Choroid plexus epithelial cell (primary cell): ENCODE data around the gene FKBP1B.

Experiments
- DNase-seq: peaks from one replicate; pipeline ENCODE4 v3.0.0-alpha.2; 2010; ENCODE audit warnings: low read depth
- H3K4me3 ChIP-seq: 2 replicates; pipeline ENCODE4 v1.5.1; 2011; ENCODE audit warnings: low read depth, mild to moderate bottlenecking, control low read depth, low read length, moderate library complexity
- CTCF ChIP-seq: conservative IDR thresholded peaks from 2 replicates; pipeline ENCODE4 v1.5.1; 2011; ENCODE audit warnings: low read depth, mild to moderate bottlenecking, control low read depth, inconsistent platforms, low read length, moderate library complexity

The FKBP1B gene

DNA sequence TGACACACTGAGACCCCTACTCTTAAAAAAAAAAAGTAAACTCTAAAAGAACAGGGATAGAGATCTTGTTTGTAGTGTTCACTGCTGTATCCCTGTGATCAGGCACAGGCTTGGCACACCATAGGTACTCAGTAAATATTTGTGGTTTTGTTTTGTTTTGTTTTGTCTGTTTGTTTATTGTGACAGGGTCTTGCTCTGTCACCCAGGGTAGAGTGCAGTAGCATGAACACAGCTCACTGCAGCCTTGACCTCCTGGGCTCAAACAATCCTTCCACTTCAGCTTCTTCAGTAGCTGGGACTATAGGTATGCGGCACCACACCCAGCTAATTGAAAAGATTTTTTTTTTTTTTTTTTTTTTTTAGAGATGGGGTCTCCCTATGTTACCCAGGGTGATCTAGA, 3.4 kb downstream of the FKBP1B start:
- no peak for DNase-seq
- no peak overlapping the region for H3K4me3 ChIP-seq
- TF ChIP-seq CTCF: no peak

DNA sequence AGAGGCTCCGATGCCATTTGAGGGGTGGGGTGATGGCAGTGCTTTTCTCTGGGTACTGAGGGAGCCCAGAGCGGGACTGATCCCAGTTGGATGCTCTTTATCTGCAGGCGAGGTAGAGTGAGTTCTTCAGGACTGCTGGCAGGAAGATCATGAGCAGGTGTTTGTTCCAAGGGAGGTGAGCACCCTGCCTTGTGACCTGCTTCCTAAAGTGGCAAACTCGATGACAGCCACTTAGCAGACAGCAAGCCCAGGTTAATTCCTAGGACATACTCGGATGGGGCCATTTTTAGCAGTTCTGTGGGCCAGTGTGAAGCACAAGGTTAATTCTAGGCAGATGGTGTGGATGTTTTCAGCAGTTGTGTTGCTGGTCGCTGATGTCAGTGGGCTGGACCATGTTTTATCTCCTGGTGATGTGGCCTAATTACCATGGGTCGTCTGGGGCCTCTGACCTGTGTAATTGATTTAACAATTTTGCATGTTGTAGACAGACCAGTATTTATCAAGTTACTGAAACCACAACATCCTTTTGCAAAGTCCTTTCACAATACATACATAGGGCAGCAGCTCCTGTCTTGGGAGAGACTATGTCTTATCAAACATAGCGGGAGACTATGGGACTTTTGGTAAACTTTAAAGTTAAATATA, 4.9 kb downstream of the FKBP1B start:
- no peak for TF ChIP-seq CTCF
- no peak overlapping the region for H3K4me3 ChIP-seq
- no peak for DNase-seq

- no peak for DNase-seq
- H3K4me3 ChIP-seq: no peak overlapping the region
- no peak for TF ChIP-seq CTCF
Observed at GRCh38 chr2:24055750-24056149, 6.2 kb downstream of the FKBP1B start.

DNA sequence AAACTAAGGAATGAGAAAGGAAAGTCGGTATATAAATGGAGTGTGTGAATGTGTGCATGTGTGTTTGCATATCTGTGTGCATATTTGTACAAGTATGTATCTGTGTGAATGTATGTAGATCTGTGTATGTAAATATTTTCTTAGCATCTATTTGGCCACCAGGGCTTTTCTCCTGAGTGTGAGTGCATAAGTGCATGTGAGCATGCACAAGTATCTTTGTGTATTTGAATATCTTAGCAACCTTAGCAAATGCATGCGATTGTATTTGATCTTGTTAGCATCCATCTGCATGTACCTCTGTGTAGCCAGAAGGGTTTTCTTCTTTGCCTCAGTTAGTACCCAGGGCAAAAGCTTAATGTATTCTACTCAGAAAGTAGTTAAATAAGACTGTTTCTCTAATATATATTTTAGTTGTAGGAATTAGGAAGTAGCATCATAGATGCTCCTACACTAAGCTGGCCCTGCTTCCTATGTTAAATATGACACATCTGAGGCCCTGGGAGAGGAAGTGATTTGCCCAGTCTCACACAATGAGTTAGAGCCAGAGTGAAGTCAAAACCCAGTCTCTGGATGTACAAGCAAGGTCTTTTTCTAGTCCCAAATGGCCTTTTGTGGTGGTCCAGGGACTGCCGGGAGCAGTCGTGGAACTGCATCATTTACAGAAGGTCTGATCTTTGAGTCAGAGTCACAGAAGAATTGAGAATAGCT, 9.2 kb downstream of the FKBP1B start:
- TF ChIP-seq CTCF: no peak

GRCh38 chr2:24065341-24065740, 15.8 kb downstream of the FKBP1B start:
- DNase-seq: no peak
- no peak for TF ChIP-seq CTCF

More for the DNA sequence above, 9.2 kb downstream of the FKBP1B start:
- DNase-seq: no peak
- H3K4me3 ChIP-seq: no peak overlapping the region

DNA sequence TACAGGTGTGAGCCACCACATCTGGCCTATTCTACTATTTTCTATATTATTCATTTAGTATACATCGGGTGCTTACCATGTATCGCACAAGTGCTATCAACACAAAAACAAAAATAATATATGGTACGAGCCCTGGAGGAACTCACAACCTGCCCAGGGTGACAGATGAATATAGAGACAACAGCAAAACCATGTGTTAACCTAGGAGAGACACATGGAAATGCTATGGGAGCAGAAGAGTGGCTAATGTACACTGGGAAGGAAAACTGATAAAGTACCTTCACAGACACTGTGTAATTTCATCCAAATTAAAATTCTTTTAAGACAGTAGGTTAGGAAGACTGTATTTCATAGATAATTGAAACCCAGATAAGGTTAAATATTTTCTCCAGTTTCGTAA, 22.7 kb downstream of the FKBP1B start:
- TF ChIP-seq CTCF: no peak
- no peak for DNase-seq
- no peak overlapping the region for H3K4me3 ChIP-seq

More at GRCh38 chr2:24065341-24065740, 15.8 kb downstream of the FKBP1B start:
- H3K4me3 ChIP-seq: no peak overlapping the region

DNA sequence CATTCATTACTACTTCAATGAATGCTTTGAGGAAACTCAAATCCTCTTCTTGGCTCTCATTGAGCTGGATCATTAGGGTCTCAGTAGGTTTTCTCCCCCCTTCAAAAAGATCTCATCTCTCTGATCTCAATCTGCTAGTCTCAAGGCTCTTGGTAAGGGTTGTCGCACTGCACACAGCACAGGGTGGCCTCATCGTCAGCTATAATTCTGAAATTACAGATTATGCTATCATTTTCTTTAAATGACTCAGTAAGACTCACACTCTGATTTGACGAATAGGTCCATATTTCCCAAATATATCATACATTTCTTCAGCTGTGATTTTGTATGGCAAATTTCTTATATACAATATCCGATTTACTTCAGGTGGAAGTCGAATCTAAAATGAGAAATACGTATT, 24.3 kb downstream of the FKBP1B start:
- DNase-seq: no peak
- no peak for TF ChIP-seq CTCF
- no peak overlapping the region for H3K4me3 ChIP-seq
